Measurements from ENCODE around the gene VPS37D.
"Not testable (repeated sequence)": the region's sequence is repeated elsewhere in the genome, so short reads cannot be mapped to it uniquely, and the experiment has no call there.

Gene VPS37D

DNA sequence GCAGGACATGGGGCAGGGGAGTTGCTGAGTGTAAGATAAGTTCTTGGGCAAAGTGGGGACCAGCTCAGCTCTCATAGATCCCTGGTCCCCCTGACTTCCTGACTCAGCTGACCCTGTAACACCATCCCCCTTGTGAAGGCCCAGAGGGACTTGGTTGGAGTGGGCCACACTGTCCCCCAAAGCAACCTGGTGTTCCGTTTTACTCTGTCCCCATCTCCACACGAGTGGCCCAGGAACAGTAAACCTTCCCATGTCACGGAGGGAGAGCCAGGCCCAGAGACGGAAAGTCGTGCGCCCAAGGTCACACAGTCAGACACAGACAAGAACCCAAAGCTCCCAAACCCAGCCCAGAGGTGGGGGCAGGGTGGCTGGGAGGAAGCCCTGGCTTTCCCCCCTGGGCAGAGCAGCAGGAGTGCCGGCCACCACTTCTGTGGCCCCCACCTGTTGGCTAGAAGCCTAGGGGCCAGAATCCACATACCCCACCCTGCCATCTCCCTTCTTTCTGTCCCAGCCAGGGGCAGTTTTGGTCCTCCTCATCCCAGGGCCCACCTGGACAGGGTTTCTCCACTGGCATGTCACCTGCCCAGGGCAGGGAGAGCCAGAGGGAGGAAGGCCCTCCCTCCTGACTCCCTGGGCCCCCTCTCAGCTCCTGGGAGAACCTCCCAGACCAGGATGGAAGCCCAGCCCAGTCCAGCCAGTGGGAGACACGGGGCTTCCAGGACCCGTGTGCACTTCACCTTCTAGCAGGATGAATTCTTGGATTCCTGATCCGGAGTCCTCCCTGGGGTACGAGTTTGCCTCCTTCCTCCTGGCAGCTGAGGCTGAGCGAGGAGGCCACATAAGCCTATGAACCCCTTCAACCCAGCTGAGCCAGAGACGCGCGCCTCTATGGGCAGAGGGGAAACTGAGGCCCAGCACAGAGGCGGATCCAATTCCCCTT, 20.6 kb upstream of the VPS37D start:
- DNase-seq, result no peak

DNA sequence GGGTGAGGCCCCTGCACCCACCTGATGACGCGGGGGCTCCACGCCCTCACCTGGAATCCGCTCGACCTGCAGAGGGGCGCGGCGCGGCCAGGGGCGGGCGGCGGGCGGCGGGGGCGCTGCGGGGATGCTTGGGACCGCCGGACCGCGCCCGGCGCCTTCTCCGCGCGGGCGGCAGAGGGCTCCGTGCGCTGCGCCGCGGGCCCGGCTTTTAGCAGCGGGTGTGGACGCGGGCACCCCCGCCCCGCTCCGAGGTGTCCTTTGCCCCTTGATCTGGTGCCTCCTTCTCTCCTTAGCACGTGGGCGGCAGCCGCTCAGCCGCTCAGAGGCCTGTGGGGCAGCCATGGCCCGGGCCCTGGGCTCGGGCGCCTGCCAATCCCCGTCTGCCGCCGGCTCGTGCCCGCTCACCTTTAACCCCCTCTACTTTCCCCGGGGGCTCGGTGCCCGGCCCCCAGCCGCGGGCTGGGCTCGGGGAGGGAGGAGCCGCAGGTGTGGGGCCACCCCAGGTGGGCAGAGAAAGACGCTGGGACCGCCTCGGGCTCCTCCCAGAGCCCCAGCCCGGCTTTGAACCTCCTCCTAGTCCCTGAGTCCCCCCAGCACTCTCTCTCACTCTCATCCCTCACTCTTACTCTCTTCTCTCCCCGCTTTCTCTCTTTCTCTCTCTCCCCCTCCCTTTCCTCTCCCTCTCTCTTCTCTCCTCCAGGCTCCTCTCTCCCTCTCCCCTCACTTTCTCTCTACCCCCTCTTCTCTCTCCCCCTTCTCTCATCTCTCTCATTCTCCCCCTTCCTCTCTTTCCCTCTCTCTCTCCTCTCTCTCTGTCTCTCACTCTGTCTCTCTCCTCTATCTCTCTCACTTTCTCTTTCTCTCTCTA, 19.7 kb upstream of the VPS37D start:
- peak in 1 of 5 donors; percentile 36 for DNase-seq

DNA sequence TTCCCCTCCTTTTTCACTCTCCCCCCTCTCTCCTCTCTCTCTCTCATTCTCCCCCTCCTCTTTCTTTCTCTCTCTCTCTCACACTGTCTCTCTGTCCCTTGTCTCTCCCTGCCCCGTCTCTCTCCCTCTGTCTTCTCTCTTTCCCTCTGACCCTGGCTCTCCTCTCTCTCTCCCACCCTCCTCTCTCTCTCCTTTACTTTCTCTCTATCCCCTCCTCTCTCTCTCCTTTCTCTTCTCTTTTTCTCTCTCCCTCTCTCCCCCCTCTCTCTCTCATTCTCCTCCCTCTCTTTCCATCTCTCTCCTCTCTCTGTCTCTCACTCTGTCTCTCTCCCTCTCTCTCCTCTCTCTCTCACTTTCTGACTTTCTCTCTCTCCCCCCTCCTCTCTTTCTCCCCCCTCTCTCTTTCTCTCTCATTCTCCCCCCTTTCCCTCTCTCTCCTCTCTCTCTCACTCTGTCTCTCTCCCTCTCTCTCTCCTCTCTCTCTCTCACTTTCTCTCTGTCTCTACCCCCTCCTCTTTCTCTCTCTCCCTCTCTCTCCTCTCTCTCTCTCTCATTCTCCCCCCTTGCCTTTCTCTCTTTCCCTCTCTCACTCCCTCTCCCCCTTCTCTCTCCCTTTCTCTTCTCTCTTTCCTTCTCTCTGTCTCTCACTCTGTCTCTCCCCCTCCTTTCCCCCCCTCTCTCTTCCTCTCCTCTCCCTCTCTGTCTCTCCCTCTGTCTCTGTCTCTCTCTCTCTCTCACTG, 18.9 kb upstream of the VPS37D start:
- no peak for DNase-seq

DNA sequence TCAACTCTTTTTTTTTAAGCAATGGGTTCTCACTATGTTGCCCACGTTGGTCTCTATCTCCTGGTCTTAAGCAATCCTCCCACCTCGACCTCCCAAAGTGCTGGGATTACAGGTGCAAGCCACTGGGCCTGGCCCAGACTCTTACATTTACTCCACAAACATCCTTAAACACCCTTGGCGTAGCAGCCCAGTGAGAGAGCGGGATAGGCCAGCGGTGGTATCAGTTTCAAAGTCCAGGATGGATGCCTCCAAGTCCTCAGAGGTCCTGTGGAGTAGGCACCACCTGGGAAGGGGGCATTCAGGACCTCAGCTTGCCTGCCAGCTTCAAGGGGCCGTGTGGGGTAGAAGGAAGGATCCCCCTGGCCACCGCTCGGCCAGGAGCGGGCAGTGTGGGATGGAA, 18.1 kb upstream of the VPS37D start:
- DNase-seq, result no peak

DNA sequence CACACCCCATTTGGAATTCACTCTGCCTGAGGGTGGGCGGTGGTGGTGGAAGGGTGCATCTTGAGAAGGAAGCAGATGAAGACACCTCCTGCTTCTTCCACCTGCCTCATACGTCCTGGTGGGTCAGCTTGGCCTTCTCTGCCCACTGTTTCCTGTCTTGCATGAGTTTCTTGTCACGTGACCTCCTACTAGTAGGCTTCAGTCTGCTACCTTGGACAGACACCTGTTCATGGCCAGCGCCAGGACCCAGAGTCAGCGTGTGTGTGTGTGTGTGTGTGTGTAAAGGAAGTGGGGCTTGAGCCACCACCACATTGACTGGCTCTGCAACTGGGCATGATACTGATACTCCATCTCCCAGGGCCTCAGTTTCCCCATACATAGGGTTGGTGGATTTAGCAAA, 17.1 kb upstream of the VPS37D start:
- DNase-seq, result no peak

DNA sequence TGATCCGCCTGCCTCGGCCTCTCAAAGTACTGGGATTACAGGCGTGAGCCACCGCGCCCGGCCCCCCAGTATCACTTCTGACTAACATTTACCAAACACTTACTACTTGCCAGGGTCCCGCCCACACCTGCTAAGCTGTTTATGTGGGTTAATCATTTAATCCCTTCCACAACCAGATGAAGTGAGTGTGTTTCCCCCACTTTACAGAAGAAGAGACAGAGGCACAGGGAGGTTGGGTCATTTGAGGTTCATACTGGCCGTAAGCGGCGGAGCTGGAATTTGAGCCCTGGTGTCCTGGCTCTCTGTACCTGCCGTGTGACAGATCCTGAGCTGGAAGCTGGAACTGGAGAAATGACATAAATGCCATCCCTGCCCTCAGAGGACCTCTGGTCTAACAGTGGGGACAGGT, 15.1 kb upstream of the VPS37D start:
- DNase-seq, result no peak

DNA sequence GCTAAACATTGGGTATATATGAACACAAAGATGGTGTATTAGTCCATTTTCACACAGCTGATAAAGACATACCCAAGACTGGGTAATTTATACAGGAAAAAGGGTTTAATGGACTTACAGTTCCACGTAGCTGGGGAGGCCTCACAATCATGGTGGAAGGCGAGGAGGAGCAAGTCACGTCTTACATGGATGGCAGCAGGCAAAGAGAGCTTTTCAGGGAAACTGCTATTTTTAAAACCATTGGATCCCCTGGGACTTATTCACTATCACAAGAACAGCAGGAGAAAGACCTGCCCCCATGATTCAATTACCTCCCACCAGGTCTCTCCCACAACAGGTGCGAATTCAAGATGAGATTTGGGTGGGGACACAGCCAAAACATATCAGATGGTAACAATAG, 12.3 kb upstream of the VPS37D start:
- DNase-seq, result not testable (repeated sequence)

DNA sequence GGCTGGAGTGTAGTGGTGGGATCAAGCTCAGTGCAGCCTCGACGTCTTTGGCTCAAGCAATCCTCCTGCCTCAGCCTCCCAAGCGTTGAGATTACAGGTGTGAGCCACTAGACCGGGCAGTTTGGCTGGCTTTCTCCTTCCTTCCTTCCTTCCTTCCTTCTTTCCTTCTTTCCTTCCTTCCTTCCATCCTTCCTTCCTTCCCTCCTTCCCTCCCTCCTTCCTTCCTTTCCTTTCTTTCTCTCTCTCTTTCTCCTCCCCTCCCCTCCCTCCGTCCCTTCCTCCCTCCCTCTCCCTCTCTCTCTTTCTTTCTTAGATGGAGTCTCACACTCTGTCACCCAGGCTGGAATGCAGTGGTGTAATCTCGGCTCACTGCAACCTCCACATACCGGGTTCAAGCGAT, 7.6 kb upstream of the VPS37D start:
- no peak for DNase-seq

DNA sequence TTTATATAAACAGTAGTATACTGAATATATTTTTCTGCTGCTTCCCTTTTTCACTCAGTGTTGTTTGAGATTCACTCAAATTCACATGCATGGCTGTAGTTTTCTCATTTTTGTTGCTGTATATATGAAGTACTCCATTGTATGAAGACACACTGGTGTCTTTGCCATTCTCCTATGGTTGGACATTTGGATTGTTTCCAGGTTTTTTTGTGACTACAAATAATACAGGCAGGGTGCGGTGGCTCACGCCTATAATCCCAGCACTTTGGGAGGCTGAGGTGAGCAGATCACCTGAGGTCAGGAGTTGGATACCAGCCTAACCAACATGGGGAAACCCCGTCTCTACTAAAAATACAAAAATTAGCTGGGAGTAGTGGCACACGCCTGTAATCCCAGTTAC, 7.0 kb upstream of the VPS37D start:
- DNase-seq, result not testable (repeated sequence)

DNA sequence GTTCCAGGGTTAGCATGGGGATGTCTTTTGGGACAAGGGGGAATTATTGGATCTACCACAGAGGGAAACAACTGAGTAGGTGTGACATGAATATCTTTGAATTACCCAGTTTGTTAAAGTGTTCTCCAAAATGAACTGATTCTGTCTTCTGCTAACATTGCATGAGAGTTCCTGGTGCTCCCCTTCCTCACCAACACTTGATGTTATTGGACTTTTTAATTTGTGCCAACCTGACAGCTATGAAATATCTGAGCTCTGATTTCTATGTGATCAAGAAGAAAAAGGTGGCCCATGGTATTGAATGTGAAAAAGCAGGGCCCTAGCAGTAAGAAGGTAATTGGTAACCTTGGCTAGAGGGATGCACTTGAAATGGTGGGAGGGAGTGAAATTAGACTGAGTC, 4.6 kb upstream of the VPS37D start:
- no peak for DNase-seq

DNA sequence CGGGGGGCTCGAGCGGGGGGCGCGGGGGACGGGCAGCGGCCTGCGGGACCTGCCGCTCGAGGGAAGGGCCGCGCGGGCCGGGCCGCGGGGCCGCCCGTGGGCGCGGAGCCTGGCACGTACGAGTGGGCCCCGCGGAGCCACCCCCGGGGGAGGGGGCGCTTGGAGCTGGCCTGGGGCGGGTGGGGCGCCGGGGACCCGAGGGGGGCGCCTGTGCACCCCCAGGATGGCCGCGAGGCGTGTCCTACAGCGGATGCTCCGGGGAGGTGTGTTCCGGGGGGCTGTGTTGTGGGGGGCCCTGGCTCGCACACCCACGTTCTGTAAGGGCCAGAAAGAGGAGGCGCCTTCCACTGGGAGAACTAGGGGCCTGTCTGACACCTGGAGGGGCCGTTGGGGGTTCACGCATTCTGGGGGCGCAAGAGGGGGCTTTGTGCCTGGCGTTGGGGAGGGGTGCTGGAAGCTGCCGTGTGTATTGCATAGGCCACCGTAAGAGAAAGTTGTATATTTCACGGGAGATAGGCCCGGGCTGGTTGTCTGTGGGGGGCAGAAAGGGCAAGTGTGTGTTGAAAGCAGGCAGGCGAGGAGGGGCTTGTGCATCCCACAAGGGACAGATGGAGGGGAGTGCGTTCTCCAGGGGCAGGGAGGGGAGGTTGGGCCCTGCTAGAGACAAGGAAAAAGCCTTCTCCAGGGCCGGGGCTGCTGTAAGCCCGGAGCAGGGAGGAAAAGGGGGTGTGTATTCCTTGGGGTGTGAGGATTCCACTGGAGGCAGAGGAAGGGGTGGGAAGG, 663 bp downstream of the VPS37D start:
- no peak for DNase-seq

DNA sequence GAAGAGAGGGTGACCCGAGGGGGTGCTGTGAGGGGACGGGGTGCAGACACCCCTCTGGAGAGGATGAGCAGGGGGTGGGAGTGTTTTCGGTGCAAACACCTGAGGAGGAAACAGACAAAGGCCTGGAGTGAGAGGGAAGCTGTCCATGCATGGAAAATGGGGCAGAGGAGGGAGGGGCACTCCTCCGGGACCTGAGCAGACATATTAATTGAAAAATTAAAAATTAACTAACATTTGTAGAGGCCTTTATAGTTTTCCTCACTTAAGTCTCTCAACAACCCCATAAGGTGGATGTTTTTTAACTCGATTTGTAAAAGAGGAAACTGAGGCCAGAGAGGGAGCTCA, 1.2 kb downstream of the VPS37D start:
- DNase-seq, result no peak

DNA sequence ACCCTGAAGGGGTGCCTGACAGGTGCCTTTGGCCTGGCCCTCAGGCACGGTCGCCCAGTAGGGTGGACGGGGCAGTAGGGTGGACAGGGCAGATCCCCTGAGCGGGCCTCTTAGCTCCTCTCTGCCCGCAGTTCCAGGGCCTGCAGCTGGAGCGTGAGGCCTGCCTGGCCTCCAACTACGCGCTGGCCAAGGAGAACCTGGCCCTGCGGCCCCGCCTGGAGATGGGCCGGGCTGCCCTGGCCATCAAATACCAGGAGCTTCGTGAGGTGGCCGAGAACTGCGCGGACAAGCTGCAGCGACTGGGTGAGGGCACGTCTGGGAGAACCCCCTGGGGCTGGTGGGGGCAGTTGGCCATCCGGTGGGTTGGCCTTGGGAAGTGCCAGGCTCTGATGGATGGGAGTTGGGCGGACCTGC, 1.7 kb downstream of the VPS37D start:
- no peak for DNase-seq

DNA sequence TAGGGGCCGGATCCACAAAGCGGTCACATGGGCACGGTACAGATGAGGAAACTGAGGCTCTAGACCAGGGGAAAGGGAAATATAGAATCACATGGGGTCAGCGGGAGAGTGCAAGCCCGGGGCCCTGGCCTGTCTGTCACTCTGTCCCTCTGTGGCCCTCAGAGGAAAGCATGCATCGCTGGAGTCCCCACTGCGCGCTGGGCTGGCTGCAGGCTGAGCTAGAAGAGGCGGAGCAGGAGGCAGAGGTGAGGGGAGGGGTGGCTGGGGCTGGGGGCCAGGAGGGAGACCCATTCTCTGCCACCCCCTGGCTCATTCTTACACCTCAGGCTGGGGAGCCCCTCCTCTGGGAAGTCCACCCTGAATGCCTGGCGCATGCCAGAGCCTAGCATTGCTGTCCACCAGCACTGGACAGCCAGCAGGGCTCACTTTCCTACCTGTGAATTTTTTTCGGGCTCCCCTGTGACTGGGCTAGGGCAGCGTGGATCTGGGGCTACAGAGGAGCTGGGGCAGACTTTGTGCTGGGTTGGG, 2.3 kb downstream of the VPS37D start:
- DNase-seq, result no peak

DNA sequence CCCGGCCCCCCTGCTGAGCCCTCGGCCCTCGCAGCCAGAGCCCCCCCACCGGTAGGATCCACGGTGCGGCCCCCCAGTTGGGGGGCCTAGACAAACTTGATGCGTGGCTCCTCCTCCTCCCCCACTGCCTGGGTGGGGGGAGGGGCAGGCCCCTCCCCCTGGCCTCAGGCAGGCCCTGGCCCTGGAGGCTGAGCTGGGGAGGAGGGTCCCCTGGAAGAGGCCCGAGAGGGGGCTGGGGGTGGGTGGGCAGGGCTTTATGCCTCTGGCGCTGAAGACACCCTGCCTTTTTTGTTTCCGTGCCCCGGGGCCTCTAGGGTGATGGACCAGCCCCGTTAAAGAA, 3.7 kb downstream of the VPS37D start:
- DNase-seq, result no peak

DNA sequence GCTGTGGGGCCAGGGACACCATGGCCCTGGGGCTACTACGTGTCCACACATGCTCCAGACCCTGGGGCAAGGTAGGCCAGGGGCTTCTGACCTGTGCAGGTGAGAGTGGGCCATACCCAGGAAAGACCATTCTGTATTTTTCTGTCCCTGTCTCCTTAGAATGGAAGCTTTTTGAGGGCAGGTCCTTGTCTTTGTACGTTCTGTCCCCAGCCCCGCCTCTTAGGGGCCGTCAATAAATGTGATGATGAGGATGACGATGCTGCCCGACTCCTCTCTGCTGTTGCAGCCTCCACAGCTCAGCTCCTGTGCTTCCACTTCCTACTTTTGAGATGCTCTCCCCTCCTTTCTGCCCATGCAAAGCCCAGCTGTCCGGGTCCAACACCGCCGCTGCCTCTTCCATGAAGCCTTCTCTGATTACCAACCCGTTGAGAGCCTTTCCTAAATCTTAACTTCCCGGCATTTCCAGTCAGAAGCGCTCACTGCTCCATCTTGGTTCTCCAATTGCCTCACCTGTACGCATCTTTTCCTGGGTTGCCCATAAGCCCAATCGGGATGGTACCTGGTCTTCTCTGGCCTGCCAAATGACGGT, 4.3 kb downstream of the VPS37D start:
- no peak for DNase-seq

DNA sequence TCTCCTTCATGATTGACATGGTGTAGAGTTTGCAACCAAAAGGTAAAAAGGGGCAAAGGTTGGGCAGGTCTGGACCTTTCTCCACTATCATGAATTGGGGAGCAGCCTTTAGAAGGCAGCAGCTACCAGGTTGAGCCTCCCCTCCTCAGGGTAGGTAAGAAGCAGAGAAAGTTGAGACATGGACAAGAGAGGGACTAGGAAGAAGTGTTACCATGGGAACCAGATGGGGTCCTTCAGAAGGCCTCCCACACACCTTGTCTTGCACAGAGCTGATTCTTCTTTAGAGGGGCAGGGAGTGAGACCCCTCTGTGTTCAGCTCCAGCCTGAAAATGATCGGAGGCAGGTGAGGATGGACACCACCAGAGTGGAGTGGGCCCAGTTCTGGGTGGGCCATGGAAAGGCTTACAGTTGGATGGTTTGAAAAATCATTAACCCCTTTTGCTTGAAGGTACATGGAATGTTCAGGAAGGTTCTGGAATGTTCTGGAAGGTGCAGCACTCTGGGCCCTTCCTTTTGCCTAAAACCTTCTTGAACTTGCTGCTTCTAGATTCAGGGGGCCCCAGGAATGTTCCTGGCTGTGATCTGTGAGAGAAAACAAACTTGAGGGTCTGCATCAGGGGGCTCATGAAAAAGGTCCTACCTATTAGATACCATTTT, 7.0 kb downstream of the VPS37D start:
- DNase-seq, result no peak

DNA sequence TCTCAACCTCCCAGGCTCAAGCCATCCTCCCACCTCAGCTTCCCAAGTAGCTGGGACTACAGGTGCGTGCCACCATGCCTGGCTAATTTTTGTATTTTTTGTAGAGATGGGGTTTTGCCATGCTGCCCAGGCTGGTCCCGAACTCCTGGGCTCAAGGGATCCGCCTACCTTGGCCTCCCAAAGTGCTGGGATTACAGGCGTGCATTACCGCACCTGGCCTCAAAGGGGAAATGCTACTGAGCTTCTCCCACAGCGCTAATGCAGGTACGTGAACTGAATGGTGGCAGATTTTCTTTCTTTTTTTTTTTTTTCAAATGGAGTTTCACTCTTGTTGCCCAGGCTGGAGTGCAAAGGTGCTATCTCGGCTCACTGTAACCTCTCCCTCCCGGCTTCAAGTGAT, 8.4 kb downstream of the VPS37D start:
- not testable (repeated sequence) for DNase-seq

DNA sequence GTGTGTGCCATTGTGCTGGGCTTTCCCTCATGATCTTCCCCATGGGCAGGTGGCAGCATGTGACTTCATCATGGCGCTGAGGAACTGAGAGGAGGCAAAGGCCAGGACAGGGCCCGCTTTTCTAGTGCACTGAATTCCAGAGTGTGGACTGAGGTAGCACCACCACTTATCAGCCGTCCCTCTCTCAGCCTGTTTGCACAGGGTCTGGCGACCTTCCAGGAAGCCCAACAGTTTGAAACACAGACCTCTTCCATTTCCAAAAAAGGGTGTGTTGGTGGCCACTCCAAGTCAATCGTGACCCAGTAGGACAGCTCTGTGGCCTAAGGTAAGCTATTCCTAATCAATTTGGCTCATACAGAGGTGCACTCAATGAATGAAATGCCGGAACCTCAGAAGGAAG, 11.2 kb downstream of the VPS37D start:
- DNase-seq, result no peak

DNA sequence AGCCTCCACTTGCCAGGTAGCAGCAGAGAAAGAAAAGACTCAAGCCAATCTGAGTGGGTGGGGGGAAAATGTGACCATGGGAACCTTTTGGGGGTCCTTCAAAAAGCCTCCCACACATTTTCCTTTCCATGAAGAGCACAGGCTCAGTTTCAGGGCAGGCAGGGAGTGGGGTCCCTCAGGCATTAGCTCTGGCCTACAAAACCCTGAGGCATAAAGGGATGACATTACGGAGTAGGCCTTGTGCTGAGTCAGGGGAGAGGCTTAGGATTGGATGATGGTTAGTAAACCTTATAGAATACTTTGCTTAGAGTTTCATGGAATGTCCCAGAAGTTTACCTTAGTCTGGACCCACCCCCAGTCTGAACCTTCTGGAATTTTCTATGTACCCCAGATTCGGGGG, 12.1 kb downstream of the VPS37D start:
- DNase-seq, result no peak

DNA sequence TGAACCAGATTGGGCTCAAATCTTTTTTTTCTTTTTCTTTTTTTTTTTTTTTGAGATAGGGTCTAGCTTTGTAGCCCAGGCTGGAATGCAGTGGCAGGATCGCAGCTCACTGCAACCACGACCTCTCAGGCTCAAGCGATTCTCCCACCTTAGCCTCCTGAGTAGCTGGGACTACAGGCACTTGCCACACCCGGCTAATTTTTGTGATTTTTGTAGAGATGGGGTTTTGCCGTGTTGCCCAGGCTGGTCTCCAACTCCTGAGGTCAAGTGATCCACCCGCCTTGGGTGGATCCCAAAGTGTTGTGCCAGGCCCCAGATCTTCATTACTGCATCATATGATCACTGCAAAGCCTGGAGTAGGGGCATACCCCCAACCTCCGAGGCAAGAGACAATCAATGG, 12.9 kb downstream of the VPS37D start:
- no peak for DNase-seq

All from T-helper 1 cell (primary cell).